Measurements from ENCODE around the gene C18orf54. TPM values are rescaled to one million over a fixed set of nuclear protein-coding genes. Genes with fewer than 3 reads are reported as not detected.
"Not testable (repeated sequence)": the region's sequence is repeated elsewhere in the genome, so short reads cannot be mapped to it uniquely, and the experiment has no call there.

The C18orf54 gene
- total RNA-seq: 2.6 TPM

- no peaks in the 10 kb centered on the region for H3K9me3 ChIP-seq (ENCODE audit: control insufficient read depth in 3 of 3, low read length in 3 of 3)
- peaks cover 0 to 5% (median 0%) of the 10 kb centered on the region in 3 donors for H3K36me3 ChIP-seq (ENCODE audit: control insufficient read depth in 3 of 3, insufficient read depth in 3 of 3, low read length in 3 of 3)
- no peaks in the 10 kb centered on the region for H3K27me3 ChIP-seq (ENCODE audit: control insufficient read depth in 3 of 3, insufficient read depth in 3 of 3, low read length in 3 of 3)
- peaks cover 11 to 18% (median 11%) of the 10 kb centered on the region in 3 donors for H3K4me1 ChIP-seq (ENCODE audit: control insufficient read depth in 3 of 3, insufficient read depth in 3 of 3, low read length in 3 of 3)
- no peak within 1 kb of the TSS for H3K27ac ChIP-seq (ENCODE audit: low read depth, low read length)
- peak within 1 kb of the TSS; percentile 75 to 80 (median 80) for H3K9ac ChIP-seq (ENCODE audit: low read depth in 1 of 3, low read length in 3 of 3)
- H3K4me3 ChIP-seq (ENCODE audit: low read length in 3 of 3): peak within 1 kb of the TSS; percentile 89 to 90 (median 90)
Observed at GRCh38 chr18:54357660-54358494, at the start of gene C18orf54, which contains the start of gene STARD6. Gene C18orf54 (plus strand): TSS chr18:54357906. CDS start chr18:54360573, 2,667 bp downstream. Gene STARD6 (minus strand): TSS chr18:54357858. CDS start chr18:54354573, 3,285 bp downstream.

GRCh38 chr18:54309564-54309963 is 48.1 kb upstream of the C18orf54 start:
- not testable (repeated sequence) for H3K9me3 ChIP-seq (ENCODE audit: control insufficient read depth in 3 of 3, low read length in 3 of 3); H3K4me1 ChIP-seq (ENCODE audit: control insufficient read depth in 3 of 3, insufficient read depth in 3 of 3, low read length in 3 of 3); H3K27me3 ChIP-seq (ENCODE audit: control insufficient read depth in 3 of 3, insufficient read depth in 3 of 3, low read length in 3 of 3); H3K9ac ChIP-seq (ENCODE audit: low read depth in 1 of 3, low read length in 3 of 3); H3K4me3 ChIP-seq (ENCODE audit: low read length in 3 of 3); H3K36me3 ChIP-seq (ENCODE audit: control insufficient read depth in 3 of 3, insufficient read depth in 3 of 3, low read length in 3 of 3); H3K27ac ChIP-seq (ENCODE audit: low read depth, low read length)

- no peaks in the 10 kb centered on the region for H3K4me1 ChIP-seq (ENCODE audit: control insufficient read depth in 3 of 3, insufficient read depth in 3 of 3, low read length in 3 of 3)
- H3K4me3 ChIP-seq (ENCODE audit: low read length in 3 of 3): no peak overlapping the region
- no peaks in the 10 kb centered on the region for H3K36me3 ChIP-seq (ENCODE audit: control insufficient read depth in 3 of 3, insufficient read depth in 3 of 3, low read length in 3 of 3)
- H3K9ac ChIP-seq (ENCODE audit: low read depth in 1 of 3, low read length in 3 of 3): no peak overlapping the region
- no peaks in the 10 kb centered on the region for H3K9me3 ChIP-seq (ENCODE audit: control insufficient read depth in 3 of 3, low read length in 3 of 3)
- no peaks in the 10 kb centered on the region for H3K27me3 ChIP-seq (ENCODE audit: control insufficient read depth in 3 of 3, insufficient read depth in 3 of 3, low read length in 3 of 3)
- H3K27ac ChIP-seq (ENCODE audit: low read depth, low read length): no peak overlapping the region
Observed at GRCh38 chr18:54316071-54316820, 41.5 kb upstream of the C18orf54 start.

GRCh38 chr18:54323561-54323960 is 34.1 kb upstream of the C18orf54 start:
- Histone ChIP-seq H3K27ac (ENCODE audit: low read depth, low read length) (no peak overlapping the region), H3K4me3 (ENCODE audit: low read length in 3 of 3) (no peak overlapping the region), H3K27me3 (ENCODE audit: control insufficient read depth in 3 of 3, insufficient read depth in 3 of 3, low read length in 3 of 3) (no peaks in the 10 kb centered on the region)

GRCh38 chr18:54323970-54324369 is 33.7 kb upstream of the C18orf54 start:
- Histone ChIP-seq H3K36me3 (ENCODE audit: control insufficient read depth in 3 of 3, insufficient read depth in 3 of 3, low read length in 3 of 3) (no peaks in the 10 kb centered on the region), H3K27ac (ENCODE audit: low read depth, low read length) (no peak overlapping the region), H3K4me1 (ENCODE audit: control insufficient read depth in 3 of 3, insufficient read depth in 3 of 3, low read length in 3 of 3) (no peaks in the 10 kb centered on the region), H3K4me3 (ENCODE audit: low read length in 3 of 3) (no peak overlapping the region), H3K9ac (ENCODE audit: low read depth in 1 of 3, low read length in 3 of 3) (no peak overlapping the region), H3K27me3 (ENCODE audit: control insufficient read depth in 3 of 3, insufficient read depth in 3 of 3, low read length in 3 of 3) (no peaks in the 10 kb centered on the region), H3K9me3 (ENCODE audit: control insufficient read depth in 3 of 3, low read length in 3 of 3) (no peaks in the 10 kb centered on the region)

More at GRCh38 chr18:54323561-54323960, 34.1 kb upstream of the C18orf54 start:
- H3K9me3 ChIP-seq (ENCODE audit: control insufficient read depth in 3 of 3, low read length in 3 of 3): no peaks in the 10 kb centered on the region
- H3K36me3 ChIP-seq (ENCODE audit: control insufficient read depth in 3 of 3, insufficient read depth in 3 of 3, low read length in 3 of 3): no peaks in the 10 kb centered on the region
- no peak overlapping the region for H3K9ac ChIP-seq (ENCODE audit: low read depth in 1 of 3, low read length in 3 of 3)
- no peaks in the 10 kb centered on the region for H3K4me1 ChIP-seq (ENCODE audit: control insufficient read depth in 3 of 3, insufficient read depth in 3 of 3, low read length in 3 of 3)

GRCh38 chr18:54327818-54328217 is 29.9 kb upstream of the C18orf54 start:
- Histone ChIP-seq H3K4me1 (ENCODE audit: control insufficient read depth in 3 of 3, insufficient read depth in 3 of 3, low read length in 3 of 3) (no peaks in the 10 kb centered on the region), H3K9ac (ENCODE audit: low read depth in 1 of 3, low read length in 3 of 3) (no peak overlapping the region)

GRCh38 chr18:54329787-54330186 is 27.9 kb upstream of the C18orf54 start:
- no peak overlapping the region for H3K9ac ChIP-seq (ENCODE audit: low read depth in 1 of 3, low read length in 3 of 3)
- H3K9me3 ChIP-seq (ENCODE audit: control insufficient read depth in 3 of 3, low read length in 3 of 3): no peaks in the 10 kb centered on the region
- no peaks in the 10 kb centered on the region for H3K4me1 ChIP-seq (ENCODE audit: control insufficient read depth in 3 of 3, insufficient read depth in 3 of 3, low read length in 3 of 3)
- no peaks in the 10 kb centered on the region for H3K27me3 ChIP-seq (ENCODE audit: control insufficient read depth in 3 of 3, insufficient read depth in 3 of 3, low read length in 3 of 3)
- no peak overlapping the region for H3K27ac ChIP-seq (ENCODE audit: low read depth, low read length)
- H3K36me3 ChIP-seq (ENCODE audit: control insufficient read depth in 3 of 3, insufficient read depth in 3 of 3, low read length in 3 of 3): no peaks in the 10 kb centered on the region
- no peak overlapping the region for H3K4me3 ChIP-seq (ENCODE audit: low read length in 3 of 3)

More at GRCh38 chr18:54327818-54328217, 29.9 kb upstream of the C18orf54 start:
- Histone ChIP-seq H3K4me3 (ENCODE audit: low read length in 3 of 3) (no peak overlapping the region), H3K27ac (ENCODE audit: low read depth, low read length) (no peak overlapping the region), H3K9me3 (ENCODE audit: control insufficient read depth in 3 of 3, low read length in 3 of 3) (no peaks in the 10 kb centered on the region), H3K27me3 (ENCODE audit: control insufficient read depth in 3 of 3, insufficient read depth in 3 of 3, low read length in 3 of 3) (no peaks in the 10 kb centered on the region), H3K36me3 (ENCODE audit: control insufficient read depth in 3 of 3, insufficient read depth in 3 of 3, low read length in 3 of 3) (no peaks in the 10 kb centered on the region)

- Histone ChIP-seq H3K9ac (ENCODE audit: low read depth in 1 of 3, low read length in 3 of 3) (no peak overlapping the region), H3K36me3 (ENCODE audit: control insufficient read depth in 3 of 3, insufficient read depth in 3 of 3, low read length in 3 of 3) (no peaks in the 10 kb centered on the region), H3K4me3 (ENCODE audit: low read length in 3 of 3) (no peak overlapping the region), H3K4me1 (ENCODE audit: control insufficient read depth in 3 of 3, insufficient read depth in 3 of 3, low read length in 3 of 3) (no peaks in the 10 kb centered on the region), H3K27ac (ENCODE audit: low read depth, low read length) (no peak overlapping the region), H3K9me3 (ENCODE audit: control insufficient read depth in 3 of 3, low read length in 3 of 3) (no peaks in the 10 kb centered on the region), H3K27me3 (ENCODE audit: control insufficient read depth in 3 of 3, insufficient read depth in 3 of 3, low read length in 3 of 3) (no peaks in the 10 kb centered on the region)
Observed at GRCh38 chr18:54330768-54331548, 26.7 kb upstream of the C18orf54 start.

GRCh38 chr18:54335638-54336173 is 22.0 kb upstream of the C18orf54 start:
- no peaks in the 10 kb centered on the region for H3K27me3 ChIP-seq (ENCODE audit: control insufficient read depth in 3 of 3, insufficient read depth in 3 of 3, low read length in 3 of 3)
- H3K9me3 ChIP-seq (ENCODE audit: control insufficient read depth in 3 of 3, low read length in 3 of 3): no peaks in the 10 kb centered on the region
- no peaks in the 10 kb centered on the region for H3K4me1 ChIP-seq (ENCODE audit: control insufficient read depth in 3 of 3, insufficient read depth in 3 of 3, low read length in 3 of 3)
- no peak overlapping the region for H3K4me3 ChIP-seq (ENCODE audit: low read length in 3 of 3)
- H3K27ac ChIP-seq (ENCODE audit: low read depth, low read length): no peak overlapping the region
- H3K36me3 ChIP-seq (ENCODE audit: control insufficient read depth in 3 of 3, insufficient read depth in 3 of 3, low read length in 3 of 3): no peaks in the 10 kb centered on the region
- H3K9ac ChIP-seq (ENCODE audit: low read depth in 1 of 3, low read length in 3 of 3): no peak overlapping the region

Measured in skeletal muscle tissue (tissue), 4 donors.